Epithelial cell of proximal tubule (primary cell): ENCODE data around the gene GAB1. TPM values are rescaled to one million over a fixed set of nuclear protein-coding genes. Genes with fewer than 3 reads are reported as not detected.

Experiments
- DNase-seq: peaks from one replicate; pipeline ENCODE4 v3.0.0-alpha.2; 2011; ENCODE audit warnings: low read depth
- H3K4me3 ChIP-seq: 2 replicates; pipeline ENCODE4 v1.5.1; 2011; ENCODE audit warnings: low read depth, mild to moderate bottlenecking, low read length
- CTCF ChIP-seq: conservative IDR thresholded peaks from 2 replicates; pipeline ENCODE4 v1.5.1; 2012; ENCODE audit warnings: low read depth, mild to moderate bottlenecking, low read length
- total RNA-seq: library from RNA; depleted of rRNA; stranded (reverse); fragments of >200 nt; gene quantifications from 2 replicates; pipeline ENCODE4 v1.2.3, GENCODE V29; 2015

GAB1 gene
- total RNA-seq, 1 donor from 2014 or later = 12.2 TPM

- no peak for DNase-seq
- no peak overlapping the region for H3K4me3 ChIP-seq
- no peak for TF ChIP-seq CTCF
These were observed 66.3 kb downstream of the GAB1 start for GRCh38 chr4:143402776-143403552.

GRCh38 chr4:143403553-143403820 is 66.8 kb downstream of the GAB1 start:
- TF ChIP-seq CTCF = no peak
- no peak for DNase-seq
- no peak overlapping the region for H3K4me3 ChIP-seq

GRCh38 chr4:143404555-143404954 is 67.9 kb downstream of the GAB1 start:
- DNase-seq = no peak
- TF ChIP-seq CTCF = no peak
- no peak overlapping the region for H3K4me3 ChIP-seq

GRCh38 chr4:143405075-143405730 is 68.5 kb downstream of the GAB1 start:
- DNase-seq = no peak

GRCh38 chr4:143406523-143406922 is 69.8 kb downstream of the GAB1 start:
- no peak overlapping the region for H3K4me3 ChIP-seq

More at GRCh38 chr4:143405075-143405730, 68.5 kb downstream of the GAB1 start:
- no peak for TF ChIP-seq CTCF
- H3K4me3 ChIP-seq = no peak overlapping the region

GRCh38 chr4:143407474-143407873 is 70.8 kb downstream of the GAB1 start:
- no peak for TF ChIP-seq CTCF
- no peak overlapping the region for H3K4me3 ChIP-seq
- no peak for DNase-seq

More at GRCh38 chr4:143406523-143406922, 69.8 kb downstream of the GAB1 start:
- TF ChIP-seq CTCF = no peak
- DNase-seq = peak; percentile 59

- no peak overlapping the region for H3K4me3 ChIP-seq
- no peak for DNase-seq
- no peak for TF ChIP-seq CTCF
These were observed 71.2 kb downstream of the GAB1 start for GRCh38 chr4:143407888-143408287.
